HEK293T (cell line): Measurements from ENCODE around the gene WFDC2.

Source experiments
- CTCF ChIA-PET: fragments of 350-600 bp; formaldehyde crosslinking; extraction: SDS; loops from one replicate; lab custom pipeline; 2021; ENCODE audit warnings: antibody characterized with exemption, inconsistent platforms; lab: Yijun Ruan, JAX
- POLR2A ChIA-PET: fragments of 350-600 bp; formaldehyde crosslinking; extraction: SDS; loops from one replicate; lab custom pipeline; 2020; ENCODE audit warnings: antibody characterized with exemption, inconsistent platforms; lab: Yijun Ruan, JAX
- DNase-seq: peaks from one replicate; pipeline ENCODE4 v3.0.0; 2012; ENCODE audit warnings: mixed read lengths; ENCODE audit errors: extremely low spot score
- ARNT ChIP-seq: fragments of 450-650 bp; IDR thresholded peaks from 2 replicates; pipeline ENCODE4 v1.6.1; 2017; ENCODE audit warnings: mild to moderate bottlenecking
- BHLHE40 ChIP-seq: fragments of 450-650 bp; IDR thresholded peaks from 2 replicates; pipeline ENCODE4 v1.6.1; 2016; ENCODE audit warnings: mild to moderate bottlenecking, moderate library complexity, borderline replicate concordance
- CTBP1 ChIP-seq: fragments of 450-650 bp; IDR thresholded peaks from 2 replicates; pipeline ENCODE4 v1.6.1; 2016; ENCODE audit warnings: borderline replicate concordance
- ELF4 ChIP-seq: fragments of 450-650 bp; IDR thresholded peaks from 2 replicates; pipeline ENCODE4 v1.6.1; 2017; ENCODE audit warnings: antibody characterized with exemption
- FOXA1 ChIP-seq: fragments of 450-650 bp; IDR thresholded peaks from 2 replicates; pipeline ENCODE4 v1.6.1; 2016; ENCODE audit warnings: mild to moderate bottlenecking
- FOXK2 ChIP-seq: fragments of 450-650 bp; IDR thresholded peaks from 2 replicates; pipeline ENCODE4 v1.6.1; 2016; ENCODE audit warnings: mild to moderate bottlenecking
- FOXM1 ChIP-seq: fragments of 450-650 bp; IDR thresholded peaks from 2 replicates; pipeline ENCODE4 v1.6.1; 2017; ENCODE audit warnings: mild to moderate bottlenecking, borderline replicate concordance
- HDGF ChIP-seq: fragments of 450-650 bp; IDR thresholded peaks from 2 replicates; pipeline ENCODE4 v1.6.1; 2017; ENCODE audit warnings: antibody characterized with exemption, borderline replicate concordance
- L3MBTL2 ChIP-seq: fragments of 450-650 bp; conservative IDR thresholded peaks from 2 replicates; pipeline ENCODE4 v1.6.1; 2016; ENCODE audit warnings: mild to moderate bottlenecking
- LEF1 ChIP-seq: fragments of 450-650 bp; IDR thresholded peaks from 2 replicates; pipeline ENCODE4 v1.6.1; 2017; ENCODE audit warnings: mild to moderate bottlenecking, borderline replicate concordance
- NFRKB ChIP-seq: fragments of 450-650 bp; IDR thresholded peaks from 2 replicates; pipeline ENCODE4 v1.6.1; 2016; ENCODE audit warnings: mild to moderate bottlenecking, moderate library complexity
- PKNOX1 ChIP-seq: fragments of 450-650 bp; IDR thresholded peaks from 2 replicates; pipeline ENCODE4 v1.6.1; 2016
- SP1 ChIP-seq: fragments of 450-650 bp; IDR thresholded peaks from 2 replicates; pipeline ENCODE4 v1.6.1; 2017
- SUZ12 ChIP-seq: fragments of 450-650 bp; IDR thresholded peaks from 2 replicates; pipeline ENCODE4 v1.6.1; 2016; ENCODE audit warnings: mild to moderate bottlenecking
- TARDBP ChIP-seq: fragments of 450-650 bp; IDR thresholded peaks from 2 replicates; pipeline ENCODE4 v1.6.1; 2016
- ZNF384 ChIP-seq: fragments of 450-650 bp; IDR thresholded peaks from 2 replicates; pipeline ENCODE4 v1.6.1; 2016

WFDC2 gene

GRCh38 chr20:45500022-45500421 lies 30.5 kb downstream of the WFDC2 start:
- DNase-seq, result no peak
- TF ChIP-seq LEF1 (no peak), SP1 (no peak), ELF4 (no peak), NFRKB (no peak), TARDBP (no peak), FOXK2 (no peak), ARNT (no peak), ZNF384 (no peak), HDGF (no peak), L3MBTL2 (no peak), PKNOX1 (no peak), FOXM1 (no peak), FOXA1 (no peak), BHLHE40 (no peak), CTBP1 (no peak), SUZ12 (no peak)
- ChIA-PET CTCF (no interaction called here), POLR2A (no interaction called here)

DNA sequence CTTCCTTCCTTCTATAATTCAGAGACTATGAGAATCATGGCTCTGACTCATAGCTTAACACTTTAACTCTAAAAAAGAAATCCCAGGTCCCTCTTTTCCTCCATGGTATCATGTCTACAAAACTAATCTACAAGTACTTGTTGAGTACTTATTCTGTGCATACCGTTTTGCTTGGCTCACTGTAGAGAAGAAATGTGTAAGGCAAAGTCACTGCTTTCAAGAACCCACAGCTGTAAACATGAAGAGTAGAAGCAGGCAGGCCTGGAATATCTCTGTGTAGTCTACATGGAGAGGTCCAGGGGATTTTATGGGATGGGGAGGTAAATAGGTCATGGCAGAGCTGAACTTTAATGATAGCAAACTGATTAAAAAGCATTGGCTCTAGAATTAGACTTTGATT lies 32.0 kb downstream of the WFDC2 start:
- CTCF ChIA-PET, result no interaction called here
- TF ChIP-seq SUZ12 (no peak), PKNOX1 (no peak), ARNT (no peak), CTBP1 (no peak), LEF1 (no peak), TARDBP (no peak), FOXM1 (no peak), BHLHE40 (no peak), FOXA1 (no peak)
- POLR2A ChIA-PET, result no interaction called here
- DNase-seq, result no peak

DNA sequence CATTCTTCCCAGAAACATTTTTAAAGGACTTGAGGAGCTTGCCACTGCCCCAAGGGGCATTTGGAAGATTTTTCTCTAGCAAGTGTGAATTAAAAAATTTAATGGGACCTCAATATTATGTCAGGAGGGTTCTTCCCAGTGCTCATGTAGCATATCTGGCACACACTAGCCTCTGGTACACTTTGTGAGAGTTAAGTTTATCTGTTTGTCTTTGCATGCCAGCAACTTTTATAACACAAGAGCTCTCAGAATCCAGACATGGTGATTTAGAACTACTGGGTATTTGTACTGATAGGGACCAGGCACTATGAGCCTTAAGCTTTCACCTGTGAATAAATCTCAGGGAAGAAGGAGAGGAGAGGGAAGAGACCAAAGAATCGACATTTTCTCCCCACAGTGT lies 33.0 kb downstream of the WFDC2 start:
- no peak for TF ChIP-seq FOXK2
- no peak for TF ChIP-seq ARNT
- TF ChIP-seq LEF1, result no peak
- TF ChIP-seq FOXA1, result no peak
- no peak for TF ChIP-seq NFRKB
- no peak for TF ChIP-seq L3MBTL2
- TF ChIP-seq PKNOX1, result no peak
- TF ChIP-seq ELF4, result no peak
- TF ChIP-seq BHLHE40, result no peak
- TF ChIP-seq CTBP1, result no peak
- no peak for TF ChIP-seq FOXM1
- TF ChIP-seq ZNF384, result no peak
- TF ChIP-seq HDGF, result no peak
- TF ChIP-seq SUZ12, result no peak
- no peak for TF ChIP-seq SP1
- ChIA-PET CTCF (no interaction called here), POLR2A (no interaction called here)
- no peak for DNase-seq

- no peak for TF ChIP-seq PKNOX1
- ChIA-PET POLR2A (no interaction called here), CTCF (no interaction called here)
Measured at GRCh38 chr20:45503403-45503802, 33.9 kb downstream of the WFDC2 start.

GRCh38 chr20:45506398-45506797 lies 36.8 kb downstream of the WFDC2 start:
- ChIA-PET CTCF (no interaction called here), POLR2A (no interaction called here)
- no peak for DNase-seq
- TF ChIP-seq FOXM1 (no peak), TARDBP (no peak), ZNF384 (no peak), CTBP1 (no peak), PKNOX1 (no peak), L3MBTL2 (no peak), SUZ12 (no peak), NFRKB (no peak), LEF1 (no peak), ARNT (no peak), HDGF (no peak), SP1 (no peak)

More at GRCh38 chr20:45503403-45503802, 33.9 kb downstream of the WFDC2 start:
- no peak for DNase-seq
